KOPT-K1 (cell line): ENCODE results near the gene MAPK4.
"Not testable (repeated sequence)": the region's sequence is repeated elsewhere in the genome, so short reads cannot be mapped to it uniquely, and the experiment has no call there.

Experiments used
- H3K27ac ChIP-seq: fragments of 200-600 bp; sonication (generic); 2 replicates; pipeline ENCODE4 v1.5.1; 2016; ENCODE audit warnings: antibody characterized with exemption, mild to moderate bottlenecking, low read depth, low read length; ENCODE audit not compliant: poor library complexity, severe bottlenecking
- H3K36me3 ChIP-seq: fragments of 200-600 bp; sonication (generic); 2 replicates; pipeline ENCODE4 v1.5.1; 2017; ENCODE audit warnings: antibody characterized with exemption, mild to moderate bottlenecking, low read length, moderate library complexity; ENCODE audit not compliant: insufficient read depth
- H3K9me3 ChIP-seq: fragments of 200-600 bp; sonication (generic); 2 replicates; pipeline ENCODE4 v1.5.1; 2017; ENCODE audit warnings: antibody characterized with exemption, low read length, mild to moderate bottlenecking; ENCODE audit not compliant: insufficient read depth, poor library complexity, severe bottlenecking

MAPK4 gene

GRCh38 chr18:50594012-50594411 lies 34.1 kb downstream of the MAPK4 start:
- H3K27ac ChIP-seq = no peak overlapping the region
- H3K9me3 ChIP-seq = no peaks in the 10 kb centered on the region
- no peaks in the 10 kb centered on the region for H3K36me3 ChIP-seq

- Histone ChIP-seq H3K27ac (no peak overlapping the region), H3K9me3 (no peaks in the 10 kb centered on the region), H3K36me3 (no peaks in the 10 kb centered on the region)
Observed at GRCh38 chr18:50594942-50595341, 35.1 kb downstream of the MAPK4 start.

- no peak overlapping the region for H3K27ac ChIP-seq
- no peaks in the 10 kb centered on the region for H3K9me3 ChIP-seq
- no peaks in the 10 kb centered on the region for H3K36me3 ChIP-seq
Observed at GRCh38 chr18:50602466-50602865, 42.6 kb downstream of the MAPK4 start.

- H3K9me3 ChIP-seq = peaks cover 6% of the 10 kb centered on the region
- H3K27ac ChIP-seq = no peak overlapping the region
- H3K36me3 ChIP-seq = no peaks in the 10 kb centered on the region
Observed at GRCh38 chr18:50606609-50607008, 46.7 kb downstream of the MAPK4 start.

GRCh38 chr18:50607378-50607926 lies 47.6 kb downstream of the MAPK4 start:
- no peak overlapping the region for H3K27ac ChIP-seq
- no peaks in the 10 kb centered on the region for H3K36me3 ChIP-seq

GRCh38 chr18:50609171-50609570 lies 49.3 kb downstream of the MAPK4 start:
- not testable (repeated sequence) for H3K36me3 ChIP-seq, H3K27ac ChIP-seq
- H3K9me3 ChIP-seq = peaks cover 14% of the 10 kb centered on the region

More at GRCh38 chr18:50607378-50607926, 47.6 kb downstream of the MAPK4 start:
- peaks cover 6% of the 10 kb centered on the region for H3K9me3 ChIP-seq

GRCh38 chr18:50610349-50610748 lies 50.5 kb downstream of the MAPK4 start:
- H3K27ac ChIP-seq = no peak overlapping the region
- peaks cover 14% of the 10 kb centered on the region for H3K9me3 ChIP-seq
- no peaks in the 10 kb centered on the region for H3K36me3 ChIP-seq

- H3K27ac ChIP-seq = no peak overlapping the region
- H3K9me3 ChIP-seq = peaks cover 14% of the 10 kb centered on the region
- no peaks in the 10 kb centered on the region for H3K36me3 ChIP-seq
Observed at GRCh38 chr18:50611529-50611941, 51.6 kb downstream of the MAPK4 start.

GRCh38 chr18:50614838-50615237 lies 55.0 kb downstream of the MAPK4 start:
- Histone ChIP-seq H3K27ac (no peak overlapping the region), H3K36me3 (no peaks in the 10 kb centered on the region), H3K9me3 (peaks cover 8% of the 10 kb centered on the region)

- peaks cover 8% of the 10 kb centered on the region for H3K9me3 ChIP-seq
- no peak overlapping the region for H3K27ac ChIP-seq
- no peaks in the 10 kb centered on the region for H3K36me3 ChIP-seq
Observed at GRCh38 chr18:50616484-50617048, 56.7 kb downstream of the MAPK4 start.

- no peaks in the 10 kb centered on the region for H3K36me3 ChIP-seq
- H3K27ac ChIP-seq = no peak overlapping the region
Observed at GRCh38 chr18:50619861-50620275, 60.0 kb downstream of the MAPK4 start.

GRCh38 chr18:50620319-50620718 lies 60.4 kb downstream of the MAPK4 start:
- Histone ChIP-seq H3K27ac (no peak overlapping the region), H3K9me3 (no peaks in the 10 kb centered on the region), H3K36me3 (no peaks in the 10 kb centered on the region)

More at GRCh38 chr18:50619861-50620275, 60.0 kb downstream of the MAPK4 start:
- no peaks in the 10 kb centered on the region for H3K9me3 ChIP-seq

GRCh38 chr18:50621366-50621765 lies 61.5 kb downstream of the MAPK4 start:
- H3K9me3 ChIP-seq = no peaks in the 10 kb centered on the region

GRCh38 chr18:50622320-50622719 lies 62.4 kb downstream of the MAPK4 start:
- Histone ChIP-seq H3K27ac (no peak overlapping the region), H3K9me3 (no peaks in the 10 kb centered on the region)

More at GRCh38 chr18:50621366-50621765, 61.5 kb downstream of the MAPK4 start:
- Histone ChIP-seq H3K36me3 (no peaks in the 10 kb centered on the region), H3K27ac (no peak overlapping the region)

GRCh38 chr18:50622865-50623393 lies 63.0 kb downstream of the MAPK4 start:
- Histone ChIP-seq H3K9me3 (no peaks in the 10 kb centered on the region), H3K27ac (no peak overlapping the region), H3K36me3 (no peaks in the 10 kb centered on the region)

More at GRCh38 chr18:50622320-50622719, 62.4 kb downstream of the MAPK4 start:
- no peaks in the 10 kb centered on the region for H3K36me3 ChIP-seq
